Suprapubic skin (tissue), 4 donors: ENCODE measurements around the gene WAPL.

Source experiments
- EP300 ChIP-seq: sonication (generic); formaldehyde crosslinking; IDR thresholded peaks from one replicate; pipeline ENCODE4 v1.6.1; 2017; ENCODE audit warnings: antibody characterized with exemption
- POLR2A ChIP-seq, 2 donors: fragments of 450-650 bp; IDR thresholded peaks; one replicate each; pipeline ENCODE4 v1.6.1; 2017; ENCODE audit warnings: antibody characterized with exemption in 2 of 2, mild to moderate bottlenecking in 2 of 2, moderate library complexity in 2 of 2
- POLR2AphosphoS5 ChIP-seq, 3 donors: sonication (generic); formaldehyde crosslinking; IDR thresholded peaks; one replicate each; pipeline ENCODE4 v1.6.1; 2017; ENCODE audit warnings: antibody characterized with exemption in 3 of 3
- TF ChIP-seq, protein P1 (sequence below), 2 donors: fragments of 200-600 bp in 1 of 2; fragments of 450-650 bp in 1 of 2; sonication (generic) in 1 of 2; IDR thresholded peaks; one replicate each; pipeline ENCODE4 v1.5.1; 2016 to 2019; ENCODE audit warnings: antibody characterized with exemption in 2 of 2, mild to moderate bottlenecking in 1 of 2, moderate library complexity in 1 of 2

DNA sequence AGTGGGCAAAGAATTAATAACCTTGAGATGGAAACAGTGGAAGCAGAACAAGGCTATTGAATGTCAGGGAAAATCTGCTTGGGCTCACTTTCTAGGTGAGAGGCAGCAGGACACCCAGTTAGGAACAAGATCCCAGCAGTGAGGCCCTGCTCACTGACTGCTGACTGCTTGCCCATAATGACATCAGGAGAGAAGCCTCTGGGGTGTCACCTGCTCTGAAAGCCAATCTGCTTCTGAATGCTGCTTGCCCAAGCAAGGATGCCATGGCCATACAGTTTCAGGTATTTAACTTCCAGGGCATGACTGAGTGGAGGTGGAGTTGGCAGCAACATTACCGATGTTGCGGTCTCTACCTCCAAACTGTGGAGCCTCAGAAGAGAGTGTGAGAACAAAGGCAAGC is 11.7 kb upstream of the WAPL start:
- TF ChIP-seq POLR2AphosphoS5 (IDR thresholded peaks at IDR 0.05) = no peak
- TF ChIP-seq, protein P1, sequence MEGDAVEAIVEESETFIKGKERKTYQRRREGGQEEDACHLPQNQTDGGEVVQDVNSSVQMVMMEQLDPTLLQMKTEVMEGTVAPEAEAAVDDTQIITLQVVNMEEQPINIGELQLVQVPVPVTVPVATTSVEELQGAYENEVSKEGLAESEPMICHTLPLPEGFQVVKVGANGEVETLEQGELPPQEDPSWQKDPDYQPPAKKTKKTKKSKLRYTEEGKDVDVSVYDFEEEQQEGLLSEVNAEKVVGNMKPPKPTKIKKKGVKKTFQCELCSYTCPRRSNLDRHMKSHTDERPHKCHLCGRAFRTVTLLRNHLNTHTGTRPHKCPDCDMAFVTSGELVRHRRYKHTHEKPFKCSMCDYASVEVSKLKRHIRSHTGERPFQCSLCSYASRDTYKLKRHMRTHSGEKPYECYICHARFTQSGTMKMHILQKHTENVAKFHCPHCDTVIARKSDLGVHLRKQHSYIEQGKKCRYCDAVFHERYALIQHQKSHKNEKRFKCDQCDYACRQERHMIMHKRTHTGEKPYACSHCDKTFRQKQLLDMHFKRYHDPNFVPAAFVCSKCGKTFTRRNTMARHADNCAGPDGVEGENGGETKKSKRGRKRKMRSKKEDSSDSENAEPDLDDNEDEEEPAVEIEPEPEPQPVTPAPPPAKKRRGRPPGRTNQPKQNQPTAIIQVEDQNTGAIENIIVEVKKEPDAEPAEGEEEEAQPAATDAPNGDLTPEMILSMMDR (IDR thresholded peaks at IDR 0.05) = no peak
- TF ChIP-seq EP300 = no peak
- no peak for TF ChIP-seq POLR2A (IDR thresholded peaks at IDR 0.05)
